Stimulated activated CD4-positive, alpha-beta T cell treated with anti-CD3 and anti-CD28 coated beads, Interleukin-1b, Interleukin-23, amount 100 ng/mL, for 24 hours (primary cell): ENCODE data around the gene USP47.

Source experiments
- DNase-seq, 4 experiments: peaks; one replicate each; pipeline ENCODE4 v3.0.0-alpha.2; 2020; ENCODE audit warnings: low read depth in 4 of 4, low spot score in 1 of 4

Gene USP47

GRCh38 chr11:11980200-11980599, 138.4 kb downstream of the USP47 start:
- DNase-seq = no peak

DNA sequence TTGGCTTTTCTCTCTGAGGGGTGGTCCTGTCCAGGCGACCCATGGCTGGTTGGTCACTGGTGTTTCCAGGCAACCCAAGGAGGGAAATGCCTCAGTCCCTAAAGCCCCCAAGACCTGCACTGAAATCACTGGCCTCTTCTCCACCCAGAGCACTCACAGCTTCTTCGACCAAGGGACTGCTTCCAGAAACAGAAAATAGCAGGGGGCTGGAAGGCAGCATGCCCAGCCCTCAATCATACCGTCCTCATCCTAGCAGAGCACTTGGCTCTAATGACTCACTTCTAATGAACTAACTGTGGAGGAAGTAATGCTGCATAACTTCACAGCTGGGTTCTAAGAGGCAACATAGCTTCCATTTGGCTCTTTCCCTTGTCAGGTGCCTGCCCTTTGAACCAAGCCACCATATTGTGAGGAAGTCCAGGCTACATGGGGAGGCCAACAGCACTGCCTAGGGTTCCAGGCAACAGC, 139.1 kb downstream of the USP47 start:
- no peak for DNase-seq

GRCh38 chr11:11981364-11981763, 139.6 kb downstream of the USP47 start:
- no peak for DNase-seq

DNA sequence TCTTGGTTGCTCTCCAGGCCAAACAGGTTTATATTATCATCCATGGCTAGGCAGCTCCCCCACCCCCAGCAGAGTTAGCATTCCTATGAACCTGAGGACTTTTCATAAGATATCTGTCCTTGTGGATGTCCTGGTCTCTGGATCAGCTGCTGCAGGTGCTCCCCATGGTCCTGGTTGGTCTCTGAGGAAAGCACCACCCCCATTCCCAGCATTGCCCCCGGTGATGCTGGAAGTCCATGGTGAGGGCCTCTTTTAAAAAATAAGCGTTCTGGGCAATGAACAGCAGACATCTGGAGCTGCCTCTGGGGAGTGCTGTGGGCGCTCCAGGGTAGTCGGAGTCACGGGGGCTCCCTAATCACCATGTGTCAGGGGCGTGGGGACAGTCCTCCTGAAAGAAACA, 140.1 kb downstream of the USP47 start:
- no peak for DNase-seq

DNA sequence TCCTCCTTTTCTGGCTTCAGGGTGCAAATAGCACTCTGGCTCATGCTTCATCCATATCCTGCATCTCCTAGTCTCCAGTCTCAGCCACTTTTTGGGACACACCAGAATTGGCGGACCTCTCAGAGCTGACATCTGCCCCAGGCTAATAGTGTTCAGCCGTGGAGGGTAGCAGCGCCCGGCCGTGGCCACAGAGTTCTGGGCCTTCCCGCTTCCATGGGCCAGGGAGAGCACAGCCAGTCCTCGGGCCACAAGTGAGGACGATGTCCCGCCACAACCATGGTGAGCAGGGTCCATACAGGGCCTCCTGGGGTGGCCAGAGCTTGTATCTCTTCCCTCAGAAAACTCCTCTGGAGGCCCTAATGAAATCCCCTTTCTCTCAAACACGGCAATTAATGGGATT, 140.7 kb downstream of the USP47 start:
- DNase-seq = no peak

DNA sequence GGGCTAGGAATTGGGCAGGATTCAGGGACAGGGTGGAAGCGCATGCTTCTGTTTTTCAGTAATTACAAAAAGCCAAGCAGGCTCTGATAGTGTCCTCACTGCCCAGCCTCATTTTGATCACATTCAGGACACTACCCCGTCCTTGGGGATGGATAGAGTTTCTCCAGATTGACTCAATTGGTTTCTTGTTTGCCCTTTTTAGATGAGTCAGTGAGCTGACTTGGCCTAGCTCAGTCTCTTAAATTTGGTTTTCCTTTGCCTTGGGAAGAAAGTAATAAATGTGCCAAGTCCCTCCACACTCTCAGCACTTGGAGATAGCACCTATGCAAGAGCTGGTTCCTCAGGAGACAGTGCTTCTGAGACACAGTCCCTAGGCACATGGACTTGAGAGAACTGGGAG, 141.2 kb downstream of the USP47 start:
- no peak for DNase-seq

GRCh38 chr11:11983427-11983826, 141.7 kb downstream of the USP47 start:
- DNase-seq = no peak

DNA sequence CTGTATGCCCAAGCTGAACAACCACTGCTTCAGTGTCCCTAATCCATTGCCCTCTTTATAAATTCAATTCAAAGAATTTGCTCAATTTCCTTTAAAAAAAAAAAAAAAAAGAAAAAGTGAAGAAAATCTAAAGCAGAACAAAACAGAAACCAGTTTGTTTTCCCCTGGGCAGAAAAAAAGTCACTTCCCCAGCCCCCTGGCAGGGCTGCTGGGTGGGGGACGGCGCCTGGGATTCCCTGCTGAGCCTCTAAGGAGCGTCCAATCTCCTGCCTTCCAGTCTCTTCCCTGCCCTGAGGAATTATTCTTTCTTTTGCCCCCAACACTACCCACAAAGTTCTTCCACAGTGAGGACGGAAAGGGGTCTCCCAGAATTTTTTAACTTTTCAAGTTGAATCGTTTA, 142.8 kb downstream of the USP47 start:
- no peak for DNase-seq

DNA sequence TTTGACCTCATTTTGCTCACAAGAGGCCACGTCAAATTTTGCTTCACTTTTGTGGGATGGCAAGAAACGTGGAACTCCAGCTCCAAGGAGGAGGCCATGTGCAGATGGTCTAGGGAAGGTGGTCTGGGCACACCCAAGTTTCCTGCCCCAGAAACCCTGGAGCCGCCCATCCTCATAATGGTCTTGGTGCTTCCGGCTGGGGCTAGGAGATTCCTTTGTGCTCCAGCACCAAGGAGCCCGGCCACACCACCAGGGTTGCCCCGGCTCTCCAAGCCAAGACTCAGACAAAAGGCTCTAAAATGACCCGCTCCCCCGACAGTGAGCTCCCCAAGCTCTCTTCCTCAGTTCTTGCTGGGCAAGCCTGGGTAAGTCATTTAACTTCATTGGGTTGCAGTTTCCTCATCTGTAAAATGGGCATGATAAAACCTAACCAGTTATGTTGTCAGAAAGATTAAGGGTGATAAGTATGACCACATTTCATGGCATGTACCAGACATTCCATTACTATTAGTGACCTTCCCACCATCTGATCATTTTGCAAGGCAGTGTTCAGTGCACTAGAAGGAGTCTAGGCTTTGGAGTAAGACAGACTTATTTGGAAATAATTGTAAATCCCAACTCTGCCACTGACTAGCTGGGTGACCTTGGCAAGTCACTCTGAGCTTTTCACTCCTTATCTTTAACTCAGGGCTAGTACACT, 143.4 kb downstream of the USP47 start:
- DNase-seq = no peak

GRCh38 chr11:11985954-11986949, 144.5 kb downstream of the USP47 start:
- no peak for DNase-seq

GRCh38 chr11:11987503-11988022, 145.8 kb downstream of the USP47 start:
- DNase-seq = no peak

DNA sequence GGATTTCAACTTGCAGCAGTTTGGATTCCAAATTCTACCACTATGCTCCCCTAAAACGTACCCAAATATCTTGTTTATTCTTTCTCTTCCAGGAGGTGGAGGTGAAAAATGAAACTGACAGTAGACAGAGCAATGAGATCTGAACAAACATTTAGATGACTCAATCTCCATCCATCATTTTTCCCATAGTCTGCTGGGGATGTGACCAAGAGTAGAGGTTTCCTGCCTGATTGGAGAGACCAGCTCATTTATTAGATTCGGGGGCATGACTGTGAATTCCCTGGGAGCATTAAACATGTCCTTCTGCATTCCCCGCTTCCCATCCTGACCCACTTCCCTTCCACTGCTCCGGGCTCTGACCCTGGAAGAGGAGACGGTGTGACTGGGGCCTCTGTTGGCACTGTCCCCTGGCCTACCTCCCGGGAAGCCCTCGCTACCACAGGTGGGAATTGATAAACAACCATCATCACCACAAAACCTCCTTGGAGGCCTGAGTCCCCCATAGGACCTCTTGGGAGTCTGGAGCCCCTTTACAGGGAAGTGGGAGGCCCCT, 146.4 kb downstream of the USP47 start:
- DNase-seq = no peak

DNA sequence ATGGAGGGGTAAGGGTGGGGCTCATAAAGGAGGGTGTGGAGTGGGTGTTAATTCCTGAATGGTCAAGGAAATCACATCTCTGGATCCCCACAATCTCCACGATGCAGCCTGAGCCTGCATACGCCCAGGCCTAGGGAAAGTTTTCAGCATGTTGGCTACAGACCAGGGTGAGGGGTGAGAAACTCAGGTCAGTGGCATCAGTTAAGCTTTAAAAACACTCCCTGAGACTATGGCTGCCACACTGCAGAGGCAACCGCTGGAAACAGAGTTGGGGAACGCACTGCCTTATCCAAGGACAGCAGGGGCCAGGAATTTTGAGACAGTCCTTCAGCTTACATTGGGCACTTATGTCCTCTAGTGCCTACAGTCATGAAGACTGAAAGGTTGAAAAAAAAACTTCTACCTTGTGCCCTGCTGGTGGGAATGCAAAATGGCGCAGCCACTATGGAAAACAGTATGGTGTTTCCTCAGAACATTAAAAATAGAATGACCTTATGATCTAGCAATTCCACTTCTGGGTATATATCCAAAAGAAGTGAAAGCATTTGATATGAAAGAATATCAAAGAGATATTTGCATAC, 147.0 kb downstream of the USP47 start:
- DNase-seq = no peak

- DNase-seq = no peak
Observed at GRCh38 chr11:11989774-11990744, 148.3 kb downstream of the USP47 start.

DNA sequence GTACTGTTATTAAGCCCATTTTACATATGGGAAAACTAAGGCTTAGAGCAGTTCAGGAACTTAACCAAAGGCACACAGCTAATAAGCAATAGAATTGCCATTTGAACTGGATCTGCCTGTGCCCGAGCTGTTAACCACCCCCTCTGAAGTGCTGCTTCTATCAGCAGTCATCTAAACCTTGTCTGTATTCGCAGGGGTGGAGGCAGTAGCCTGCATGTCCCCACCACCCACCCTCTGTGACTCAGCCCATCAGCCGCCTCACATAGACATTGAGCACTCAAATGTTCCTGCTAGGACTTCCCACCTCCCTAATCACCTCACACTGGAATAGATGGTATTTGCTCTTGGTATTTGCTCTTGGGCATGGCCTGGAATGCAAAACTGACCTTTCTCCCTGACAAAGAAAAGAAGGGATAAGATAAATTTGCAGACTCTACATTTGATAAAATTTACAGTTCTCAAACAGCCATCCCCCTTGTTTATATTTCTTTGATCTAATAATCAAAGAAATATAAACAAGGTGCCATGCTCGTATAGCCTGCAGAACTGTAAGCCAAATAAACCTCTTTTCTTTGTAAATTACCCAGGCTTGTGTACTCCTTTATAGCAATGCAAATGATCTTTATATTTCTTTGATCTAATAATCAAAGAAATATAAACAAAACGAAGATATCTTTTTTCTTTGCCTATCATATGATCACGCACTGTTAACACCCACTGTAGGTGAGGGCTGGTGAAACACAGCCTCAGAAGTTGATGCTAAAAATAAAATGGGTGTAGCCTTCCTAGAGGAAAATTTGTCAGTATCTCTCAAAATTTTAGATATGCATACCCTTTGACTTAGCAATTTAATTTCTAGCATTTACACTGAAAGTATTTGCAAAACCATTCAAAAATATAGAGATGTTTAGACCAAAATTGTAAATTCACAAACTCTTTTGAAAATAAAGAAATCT, 150.8 kb downstream of the USP47 start:
- DNase-seq = no peak

- no peak for DNase-seq
Observed at GRCh38 chr11:11993839-11994238, 152.1 kb downstream of the USP47 start.

DNA sequence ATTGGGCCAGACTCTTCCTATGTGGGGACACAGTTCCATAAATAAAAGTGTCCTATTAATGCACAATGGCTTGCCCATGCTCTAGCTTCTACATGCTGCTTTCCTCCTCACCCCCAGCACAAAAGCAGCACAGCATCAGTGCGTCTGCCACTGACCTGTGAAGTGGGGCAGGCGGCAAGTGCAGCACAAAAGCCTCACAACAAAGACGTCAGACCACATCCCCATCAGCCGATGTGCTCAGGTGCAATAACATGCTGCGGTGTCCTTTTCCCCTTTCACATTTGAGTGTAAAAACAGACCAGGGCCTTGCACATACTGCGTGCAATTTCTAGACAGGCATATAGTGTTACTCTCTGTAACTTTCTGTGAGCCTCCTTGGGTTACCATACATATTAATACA, 153.8 kb downstream of the USP47 start:
- no peak for DNase-seq

DNA sequence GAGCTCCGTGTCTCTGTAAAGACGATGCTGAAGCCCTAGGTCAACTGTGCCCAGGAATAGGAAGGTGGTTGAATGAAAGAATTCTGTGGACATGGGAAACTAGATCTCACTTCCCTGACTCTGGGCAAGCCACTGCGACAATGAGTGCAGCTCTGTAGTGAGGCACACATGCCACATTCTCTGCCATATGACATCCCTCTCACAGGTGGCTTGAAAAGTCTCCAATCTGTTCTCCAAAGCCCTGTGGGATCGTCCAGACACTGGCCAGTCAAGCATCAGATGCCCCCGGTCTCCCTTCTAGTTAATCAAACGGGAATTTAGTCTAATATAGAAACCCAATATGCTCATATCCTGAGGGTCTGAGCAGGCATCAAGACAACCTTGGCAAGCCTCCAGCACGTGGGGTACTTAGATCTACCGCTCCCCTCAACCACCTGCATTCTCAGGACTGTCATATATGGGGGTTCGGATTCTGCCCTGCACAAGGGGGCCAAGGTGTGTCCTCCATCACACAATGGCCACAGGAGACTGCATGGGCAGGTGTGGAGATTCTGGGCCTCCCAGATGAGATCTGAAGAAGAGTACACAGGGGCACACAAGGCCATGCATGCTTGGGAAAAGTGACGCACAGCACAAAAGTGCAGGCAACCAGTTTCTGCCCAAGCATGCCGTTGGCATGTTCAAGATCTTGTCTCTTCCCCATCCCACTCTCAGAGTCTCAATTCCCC, 154.7 kb downstream of the USP47 start:
- no peak for DNase-seq

DNA sequence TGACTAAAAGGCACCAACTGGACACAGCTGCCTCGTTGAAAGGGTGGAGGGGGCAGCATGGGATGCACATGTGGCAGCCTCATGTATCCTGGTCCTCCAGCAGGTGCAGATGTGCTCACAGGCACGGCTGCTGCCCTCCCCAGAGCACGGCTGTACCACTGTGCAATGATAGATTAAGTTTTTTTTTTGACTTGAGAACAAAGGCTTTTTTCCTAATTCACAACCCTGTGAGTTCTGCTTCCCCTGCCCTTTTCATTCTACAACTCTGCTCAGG, 155.2 kb downstream of the USP47 start:
- no peak for DNase-seq
